Heart left ventricle (tissue), 16 donors: ENCODE data around the gene NLGN2. TPM values are rescaled to one million over a fixed set of nuclear protein-coding genes. Genes with fewer than 3 reads are reported as not detected.
"Not testable (repeated sequence)": the region's sequence is repeated elsewhere in the genome, so short reads cannot be mapped to it uniquely, and the experiment has no call there.

Source experiments
- ATAC-seq, 4 donors: fragments of 200-7000 bp; cut with Tn5 transposase; one replicate each; pipeline ENCODE4 v1.9.1; 2020 to 2022; ENCODE audit warnings: moderate library complexity in 4 of 4, mild to moderate bottlenecking in 3 of 4, moderate number of reproducible peaks in 1 of 4
- DNase-seq, 5 donors: peaks; one replicate each; pipeline ENCODE4 v3.0.0-alpha.2; 2020
- H3K27ac ChIP-seq, 12 donors: fragments of 200-600 bp; sonication (generic) in 4 of 12; one replicate each; pipeline versions ENCODE4 v1.5.0 to v1.8.0; 2016 to 2022; ENCODE audit warnings: mild to moderate bottlenecking in 2 of 12
- H3K27me3 ChIP-seq, 9 donors: fragments of 200-600 bp; sonication (generic) in 2 of 9; one replicate each; pipeline versions ENCODE4 v1.5.1 to v1.8.0; 2016 to 2022; ENCODE audit warnings: mild to moderate bottlenecking in 3 of 9
- H3K36me3 ChIP-seq, 9 donors: fragments of 200-600 bp; sonication (generic) in 2 of 9; one replicate each; pipeline versions ENCODE4 v1.5.0 to v1.8.0; 2018 to 2022; ENCODE audit warnings: mild to moderate bottlenecking in 2 of 9
- H3K4me1 ChIP-seq, 12 donors: fragments of 200-600 bp; sonication (generic) in 4 of 12; one replicate each; pipeline versions ENCODE4 v1.5.0 to v1.8.0; 2016 to 2022; ENCODE audit warnings: mild to moderate bottlenecking in 3 of 12
- H3K4me3 ChIP-seq, 12 donors: fragments of 200-600 bp; sonication (generic) in 4 of 12; one replicate each; pipeline versions ENCODE4 v1.5.0 to v1.8.0; 2017 to 2022; ENCODE audit warnings: mild to moderate bottlenecking in 9 of 12, moderate library complexity in 4 of 12
- H3K9me3 ChIP-seq, 12 donors: fragments of 200-600 bp; sonication (generic) in 4 of 12; one replicate each; pipeline versions ENCODE4 v1.5.0 to v1.8.0; 2016 to 2022; ENCODE audit warnings: mild to moderate bottlenecking in 1 of 12
- CTCF ChIP-seq, 12 donors: fragments of 200-600 bp; sonication (generic) in 4 of 12; IDR thresholded peaks; one replicate each; pipeline versions ENCODE4 v1.5.0 to v1.8.0; 2018 to 2022; ENCODE audit warnings: antibody characterized with exemption in 12 of 12, mild to moderate bottlenecking in 5 of 12
- POLR2A ChIP-seq, 2 donors: fragments of 450-650 bp; IDR thresholded peaks; one replicate each; pipeline ENCODE4 v1.6.1; 2017; ENCODE audit warnings: antibody characterized with exemption in 2 of 2, mild to moderate bottlenecking in 2 of 2, moderate library complexity in 2 of 2
- WGBS, 4 donors: extraction: QIAGEN DNeasy Blood & Tissue Kit in 2 of 4; methylation state at CpG; one replicate each; pipeline versions ENCODE4 v1.1.5 to v1.1.7; 2013 to 2018; 5-methylcytosine and 5-hydroxymethylcytosine counted together
- intact Hi-C, 10 donors: fragments of 100-400 bp; cut with DNase I; formaldehyde crosslinking; loops; one replicate each; pipeline versions ENCODE4 v1.11.1 to v1.14.2; 2022
- long read RNA-seq, 3 donors: library from polyadenylated mRNA; unstranded; transcript quantifications; one replicate each; pipeline ENCODE4 v2.0.0, GENCODE V29; 2020 to 2021
- polyA plus RNA-seq, 2 donors: library from polyadenylated mRNA; stranded (reverse); fragments of 200-250 nt; gene quantifications; one replicate each; pipeline ENCODE4 v1.2.3, GENCODE V29; 2013
- total RNA-seq, 9 donors: library from RNA; depleted of rRNA in 2 of 9; stranded (reverse); fragments of >200 nt in 2 of 9; fragmentation: NEBNext Ultra II Directional in 3 of 9; extraction: Animal tissue kit (Norgen Biotek cat#: 25700) in 3 of 9; gene quantifications; one replicate each; pipeline versions ENCODE4 v1.1.0 to v1.2.4, GENCODE V29; 2016 to 2023
- donor health status: ischemic (EF 13 %, LVEDD 7.1; RV severe dilation, severe dysfunction).
- donor health status: healthy with polysubstance abuse.
- donor health status: DM: no; HTN: yes; CAD: no.
- donor health status: DM: no; HTN: no; CAD: no.
- donor health status: ischemic (EF 25% LVEDD 6.9; RV normal size, moderate dysfunction).
- donor health status: ischemic (EF 25% LVEDD 5.7; RV mildly dilated, moderate dysfunction).
- donor health status: healthy.
- donor health status: DM: yes; HTN: yes; CAD: no.
- donor health status: ischemic (EF 35%, LVEDD 5.7; RV mildly dilated, moderate dysfunction).
- donor health status: nonischemic (EF 11% LVEDD 7.7; RV severe dilation, severe dysfunction).
- donor health status: DM: yes; HTN: yes; CAD: no.
- donor health status: PGD.
- donor health status: ischemic (EF 29% LVEDD 5.4; RV normal size, mild dysfunction).
- donor health status: nonischemic (EF 23%, LVEDD 6.1; RV moderate dilation, normal function).

The NLGN2 gene
- total RNA-seq (10 to 100 TPM in 2 of 9 donors, 1 to 10 TPM in 7; 4.6 to 12.9 (median 7.3) TPM), polyA plus RNA-seq (10 to 100 TPM in 1 of 2 donors, 1 to 10 TPM in 1; 3.5 to 11.1 TPM)
- long read RNA-seq, donor 1, partial matches to known transcripts, result 0 of 3 reads
- long read RNA-seq, donor 1, other reads (novel, unspliced or antisense), result 3 of 3 reads
- long read RNA-seq, donor 2, partial matches to known transcripts, result 0 of 6 reads
- long read RNA-seq, donor 2, other reads (novel, unspliced or antisense), result 6 of 6 reads
- long read RNA-seq, donor 3, partial matches to known transcripts, result 0 of 3 reads
- long read RNA-seq, donor 3, other reads (novel, unspliced or antisense), result 3 of 3 reads

DNA sequence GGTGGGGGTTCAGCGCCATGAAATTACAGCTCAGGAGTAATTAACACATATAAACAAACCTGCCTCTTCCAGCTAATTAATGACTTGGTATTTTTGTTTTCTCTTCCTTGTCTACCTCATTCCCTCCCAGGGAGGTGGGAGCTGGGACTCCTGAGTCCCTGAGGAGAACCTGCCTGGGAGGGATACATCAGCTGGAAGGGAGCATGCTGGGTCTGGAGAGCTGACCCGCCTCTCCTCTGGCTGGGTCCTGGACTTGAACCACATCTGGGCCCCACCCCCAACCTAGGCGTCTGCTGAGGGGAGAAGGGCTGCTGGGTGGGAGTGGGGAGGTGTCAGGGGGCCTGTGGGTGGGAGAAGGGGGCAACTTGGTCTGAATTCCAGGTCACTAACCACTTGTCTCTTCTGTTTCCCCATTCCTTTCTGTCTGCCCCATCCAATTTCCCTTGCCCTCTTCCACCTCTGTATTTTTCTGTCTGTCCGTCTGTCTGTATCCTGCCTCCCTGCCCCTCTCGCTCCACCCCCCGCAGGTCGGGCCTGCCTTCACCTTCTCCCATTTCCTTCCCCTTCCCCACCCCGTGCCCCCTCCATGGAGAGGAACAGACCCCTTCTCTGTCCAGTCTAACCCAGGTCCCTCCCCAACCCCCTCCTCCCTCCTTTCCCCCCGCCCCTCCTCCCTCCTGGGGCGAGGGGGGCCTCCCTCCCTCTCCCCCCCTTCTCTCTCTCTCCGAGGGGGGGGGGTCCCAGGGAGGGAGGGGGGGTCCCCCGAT, at the start of gene NLGN2:
TSS of gene NLGN2 (plus strand) at position 361 of the 767 bp plus-strand sequence. CDS start 411 bp downstream, outside the sequence.
- Histone ChIP-seq H3K36me3 (peaks cover 0 to 16% (median 0%) of the 10 kb centered on the region in 9 donors), H3K27me3 (peaks cover 0 to 5% (median 0%) of the 10 kb centered on the region in 9 donors), H3K4me1 (peaks cover 4 to 24% (median 10%) of the 10 kb centered on the region in 12 donors), H3K4me3 (no peak within 1 kb of the TSS), H3K27ac (no peak within 1 kb of the TSS), H3K9me3 (no peaks in the 10 kb centered on the region)
- DNase-seq, result no peak
- 51 to 63% (median 58%) methylated on average over 11 to 12 of the region's 12 CpGs for WGBS, 4 donors
- no peak for TF ChIP-seq CTCF (IDR thresholded peaks at IDR 0.05)
- no peak for TF ChIP-seq POLR2A (IDR thresholded peaks at IDR 0.05)
- no peak for ATAC-seq
- intact Hi-C loops, result loop anchor here in 1 of 10 donors (2.0 kb wide), 1 partner anchor 27 kb away; the partner anchor contains the start of gene TMEM102

DNA sequence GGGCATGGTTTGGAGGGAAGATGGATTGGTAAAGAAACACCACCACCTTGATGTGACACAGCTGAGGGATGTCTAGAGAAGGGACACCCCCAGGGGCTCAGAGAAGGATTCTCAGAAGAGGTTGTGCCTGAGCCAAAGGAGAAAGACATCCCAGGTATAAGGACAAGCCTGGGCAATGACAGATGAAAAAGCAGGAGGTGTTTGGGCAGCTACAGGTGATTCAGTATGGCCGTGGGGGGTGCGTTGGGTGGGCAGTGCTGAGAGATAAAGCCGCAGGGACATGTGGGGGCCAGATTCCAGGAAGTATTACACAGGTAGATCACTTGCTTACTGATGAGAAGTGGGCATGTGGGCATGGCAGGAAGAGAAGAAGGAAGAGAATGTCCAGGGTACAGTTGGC, 45.7 kb upstream of the NLGN2 start:
- H3K4me1 ChIP-seq, result no peaks in the 10 kb centered on the region
- H3K36me3 ChIP-seq, result no peaks in the 10 kb centered on the region
- WGBS, 4 donors, result 54 to 69% (median 62%) methylated on average over 3 of the region's 3 CpGs
- DNase-seq (no peak), ATAC-seq (no peak)
- H3K9me3 ChIP-seq, result no peaks in the 10 kb centered on the region
- intact Hi-C loops, result loop anchor here in 1 of 10 donors (10.0 kb wide), 1 partner anchor 143 kb away; no protein-coding TSS in a partner anchor
- H3K27ac ChIP-seq, result no peak overlapping the region
- no peak overlapping the region for H3K4me3 ChIP-seq
- TF ChIP-seq CTCF (IDR thresholded peaks at IDR 0.05) (no peak), POLR2A (IDR thresholded peaks at IDR 0.05) (no peak)
- no peaks in the 10 kb centered on the region for H3K27me3 ChIP-seq

- TF ChIP-seq POLR2A (IDR thresholded peaks at IDR 0.05) (no peak), CTCF (IDR thresholded peaks at IDR 0.05) (no peak)
- WGBS, 4 donors, result 90 to 99% (median 95%) methylated on average over 3 to 6 of the region's 6 CpGs
- intact Hi-C loops, result loop anchor here in 1 of 10 donors (10.0 kb wide), 1 partner anchor 141 kb away; no protein-coding TSS in a partner anchor
- Histone ChIP-seq H3K4me1 (no peaks in the 10 kb centered on the region), H3K36me3 (no peaks in the 10 kb centered on the region), H3K9me3 (no peaks in the 10 kb centered on the region), H3K27ac (no peak overlapping the region), H3K27me3 (no peaks in the 10 kb centered on the region), H3K4me3 (no peak overlapping the region)
- ATAC-seq (no peak), DNase-seq (no peak)
Observed at GRCh38 chr17:7363311-7363710, 44.3 kb upstream of the NLGN2 start.

DNA sequence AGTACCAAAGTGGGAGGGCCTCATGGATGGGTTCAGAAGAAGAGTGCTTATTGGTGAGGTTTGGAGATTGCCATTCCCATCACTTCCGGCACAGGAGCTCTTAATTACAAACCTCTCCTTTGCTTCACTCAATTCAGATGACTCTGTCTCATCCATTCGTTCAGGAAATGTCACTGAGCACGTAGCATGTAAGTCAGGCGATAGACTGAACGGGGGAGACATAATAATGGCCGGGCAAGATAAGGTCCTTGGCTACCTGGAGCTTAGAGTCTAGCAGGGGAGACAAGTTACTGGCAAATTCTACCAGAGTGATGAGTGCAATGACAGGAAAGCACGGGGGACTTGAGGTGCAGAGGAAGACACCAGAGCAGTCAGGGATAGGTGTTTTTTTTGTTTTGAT, 41.7 kb upstream of the NLGN2 start:
- not testable (repeated sequence) for H3K27ac ChIP-seq, ATAC-seq, H3K4me3 ChIP-seq, H3K36me3 ChIP-seq, DNase-seq, H3K9me3 ChIP-seq, H3K4me1 ChIP-seq, H3K27me3 ChIP-seq
- intact Hi-C loops, result loop anchor here in 1 of 10 donors (10.0 kb wide), 1 partner anchor 139 kb away; no protein-coding TSS in a partner anchor
- WGBS, 4 donors, result 81 to 89% (median 87%) methylated on average over 6 to 7 of the region's 7 CpGs
